Thyroid gland (tissue), 4 donors: Measurements from ENCODE around the gene NANOGP8.

Source experiments
- POLR2A ChIP-seq, 2 donors: fragments of 450-650 bp; IDR thresholded peaks; one replicate each; pipeline ENCODE4 v1.6.1; 2017; ENCODE audit warnings: antibody characterized with exemption in 2 of 2, mild to moderate bottlenecking in 2 of 2, moderate library complexity in 1 of 2
- TF ChIP-seq, protein P1 (sequence below), 6 experiments: fragments of 200-600 bp in 3 of 6; fragments of 450-650 bp in 3 of 6; sonication (generic) in 3 of 6; IDR thresholded peaks; one replicate each; pipeline ENCODE4 v1.5.1; 2016 to 2019; ENCODE audit warnings: antibody characterized with exemption in 6 of 6, mild to moderate bottlenecking in 2 of 6, inconsistent platforms in 1 of 6, moderate library complexity in 1 of 6

DNA sequence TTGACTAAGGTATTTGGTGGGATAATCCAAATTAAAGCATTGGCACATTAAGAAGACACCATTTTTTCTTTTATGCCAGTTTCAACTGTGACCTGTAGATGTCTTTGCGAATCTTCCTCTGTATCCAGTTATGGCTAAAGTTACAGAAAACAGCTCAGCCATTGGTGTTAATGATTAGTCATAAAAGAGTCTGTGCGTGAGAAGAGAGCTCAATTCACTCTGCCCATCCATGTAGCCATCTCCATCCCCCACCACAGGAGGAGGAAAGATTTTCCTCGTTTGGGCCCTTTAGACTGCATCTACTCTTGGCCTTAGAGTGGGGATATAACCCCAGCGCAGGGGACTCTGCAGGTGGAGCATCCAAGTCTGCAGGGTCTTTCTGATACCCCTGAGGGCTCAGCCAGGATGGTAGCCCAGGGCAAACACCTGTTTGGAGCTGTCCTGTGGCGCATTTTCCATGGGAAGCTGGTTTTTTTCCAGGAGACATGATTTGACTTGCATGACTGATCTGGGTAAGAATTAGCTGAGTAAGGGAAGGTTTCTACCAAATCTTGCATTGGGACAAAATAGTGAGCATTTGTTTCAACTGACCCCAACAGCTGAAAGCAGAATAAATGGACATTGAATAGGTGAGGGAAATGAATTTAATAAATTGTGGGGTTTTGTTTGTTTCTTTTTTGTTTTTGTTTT, 29.5 kb downstream of the NANOGP8 start:
- TF ChIP-seq, protein P1, sequence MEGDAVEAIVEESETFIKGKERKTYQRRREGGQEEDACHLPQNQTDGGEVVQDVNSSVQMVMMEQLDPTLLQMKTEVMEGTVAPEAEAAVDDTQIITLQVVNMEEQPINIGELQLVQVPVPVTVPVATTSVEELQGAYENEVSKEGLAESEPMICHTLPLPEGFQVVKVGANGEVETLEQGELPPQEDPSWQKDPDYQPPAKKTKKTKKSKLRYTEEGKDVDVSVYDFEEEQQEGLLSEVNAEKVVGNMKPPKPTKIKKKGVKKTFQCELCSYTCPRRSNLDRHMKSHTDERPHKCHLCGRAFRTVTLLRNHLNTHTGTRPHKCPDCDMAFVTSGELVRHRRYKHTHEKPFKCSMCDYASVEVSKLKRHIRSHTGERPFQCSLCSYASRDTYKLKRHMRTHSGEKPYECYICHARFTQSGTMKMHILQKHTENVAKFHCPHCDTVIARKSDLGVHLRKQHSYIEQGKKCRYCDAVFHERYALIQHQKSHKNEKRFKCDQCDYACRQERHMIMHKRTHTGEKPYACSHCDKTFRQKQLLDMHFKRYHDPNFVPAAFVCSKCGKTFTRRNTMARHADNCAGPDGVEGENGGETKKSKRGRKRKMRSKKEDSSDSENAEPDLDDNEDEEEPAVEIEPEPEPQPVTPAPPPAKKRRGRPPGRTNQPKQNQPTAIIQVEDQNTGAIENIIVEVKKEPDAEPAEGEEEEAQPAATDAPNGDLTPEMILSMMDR (IDR thresholded peaks at IDR 0.05) = no peak
- TF ChIP-seq POLR2A (IDR thresholded peaks at IDR 0.05) = no peak
